IMR-90 (cell line): Measurements from ENCODE around the gene CCDC116. TPM values are rescaled to one million over a fixed set of nuclear protein-coding genes. Genes with fewer than 3 reads are reported as not detected.

Experiments used
- ATAC-seq: fragments of 200-7000 bp; cut with Tn5 transposase; 2 replicates; pipeline ENCODE4 v1.9.1; 2020; ENCODE audit warnings: low read depth, mild to moderate bottlenecking, moderate library complexity
- BruUV-seq: library from RNA; stranded (reverse); fragments of 400-500 nt; replicated peaks from 2 replicates; lab custom pipeline; 2021; lab: Mats Ljungman, UMichigan
- CTCF ChIA-PET: fragments of 300-600 bp; formaldehyde crosslinking; extraction: SDS; loops from one replicate; lab custom pipeline; 2021; ENCODE audit warnings: antibody characterized with exemption; lab: Yijun Ruan, JAX
- POLR2A ChIA-PET: fragments of 300-600 bp; sonication (Branson Sonifier 250); formaldehyde crosslinking; loops from one replicate; lab custom pipeline; 2022; ENCODE audit warnings: antibody characterized with exemption; ENCODE audit not compliant: unreplicated experiment; lab: Charles Lee
- DNase-seq: peaks from one replicate; pipeline ENCODE4 v3.0.0; 2013
- H2AFZ ChIP-seq: replicated peaks from 2 replicates; pipeline ENCODE3; 2013; ENCODE audit warnings: low read length, mild to moderate bottlenecking; ENCODE audit not compliant: poor library complexity
- H2AK5ac ChIP-seq: 2 replicates; pipeline ENCODE4 v1.6.1; 2013; ENCODE audit warnings: low read depth, low read length, inconsistent platforms
- H2AK9ac ChIP-seq: replicated peaks from 2 replicates; pipeline ENCODE3; 2013; ENCODE audit warnings: mild to moderate bottlenecking, low read depth, low read length, moderate library complexity; ENCODE audit not compliant: poor library complexity
- H2BK120ac ChIP-seq: 2 replicates; pipeline ENCODE4 v1.6.1; 2013; ENCODE audit warnings: low read depth, low read length, inconsistent platforms
- H2BK15ac ChIP-seq: 3 replicates; pipeline ENCODE4 v1.6.1; 2013; ENCODE audit warnings: low read depth, low read length, inconsistent platforms
- H2BK20ac ChIP-seq: 2 replicates; pipeline ENCODE4 v1.6.1; 2013; ENCODE audit warnings: low read depth, mild to moderate bottlenecking, inconsistent platforms, low read length, moderate library complexity
- H2BK5ac ChIP-seq: 2 replicates; pipeline ENCODE4 v1.6.1; 2013; ENCODE audit warnings: mild to moderate bottlenecking, low read depth, low read length, inconsistent platforms; ENCODE audit not compliant: poor library complexity, severe bottlenecking
- H3K14ac ChIP-seq: replicated peaks from 2 replicates; pipeline ENCODE4 v1.6.1; 2013; ENCODE audit warnings: low read depth, low read length, inconsistent platforms
- H3K18ac ChIP-seq: 2 replicates; pipeline ENCODE4 v1.6.1; 2013; ENCODE audit warnings: low read depth, low read length, control low read depth
- H3K23ac ChIP-seq: 2 replicates; pipeline ENCODE4 v1.6.1; 2013; ENCODE audit warnings: low read depth, low read length, inconsistent platforms
- H3K27ac ChIP-seq: 2 replicates; pipeline ENCODE4 v1.5.1; 2013; ENCODE audit warnings: mild to moderate bottlenecking, control low read depth, low read length; ENCODE audit not compliant: insufficient read depth
- H3K27me3 ChIP-seq: 2 replicates; pipeline ENCODE4 v1.6.1; 2013; ENCODE audit warnings: low read length; ENCODE audit not compliant: control insufficient read depth, insufficient read depth
- H3K36me3 ChIP-seq: 2 replicates; pipeline ENCODE4 v1.6.1; 2013; ENCODE audit warnings: low read length, mixed read lengths; ENCODE audit not compliant: control insufficient read depth, insufficient read depth
- H3K4ac ChIP-seq: 2 replicates; pipeline ENCODE4 v1.6.1; 2013; ENCODE audit warnings: low read depth, low read length, inconsistent platforms
- H3K4me1 ChIP-seq: 2 replicates; pipeline ENCODE4 v1.6.1; 2013; ENCODE audit warnings: low read length, mixed read lengths; ENCODE audit not compliant: control insufficient read depth, insufficient read depth
- H3K4me2 ChIP-seq: 2 replicates; pipeline ENCODE4 v1.6.1; 2013; ENCODE audit warnings: low read depth, mild to moderate bottlenecking, control low read depth, low read length, moderate library complexity
- H3K4me3 ChIP-seq: 2 replicates; pipeline ENCODE4 v1.5.1; 2013; ENCODE audit warnings: low read depth, mild to moderate bottlenecking, control low read depth, low read length, moderate library complexity; ENCODE audit not compliant: insufficient read depth
- H3K56ac ChIP-seq: 2 replicates; pipeline ENCODE4 v1.6.1; 2013; ENCODE audit warnings: low read length, inconsistent platforms; ENCODE audit not compliant: insufficient read depth; ENCODE audit errors: extremely low read depth
- H3K79me1 ChIP-seq, 2 experiments: 2 replicates each; pipeline ENCODE4 v1.6.1; 2013; ENCODE audit warnings: low read length in 2 of 2, inconsistent platforms in 1 of 2, low read depth in 1 of 2
- H3K9ac ChIP-seq: 2 replicates; pipeline ENCODE4 v1.6.1; 2013; ENCODE audit warnings: low read depth, low read length, control low read depth
- H3K9me1 ChIP-seq: 2 replicates; pipeline ENCODE4 v1.6.1; 2013; ENCODE audit warnings: low read length, inconsistent platforms; ENCODE audit not compliant: insufficient read depth
- H3K9me3 ChIP-seq: 2 replicates; pipeline ENCODE4 v1.6.1; 2013; ENCODE audit warnings: low read length; ENCODE audit not compliant: control insufficient read depth, insufficient read depth
- H4K20me1 ChIP-seq: 2 replicates; pipeline ENCODE4 v1.6.1; 2013; ENCODE audit warnings: low read length, inconsistent platforms; ENCODE audit not compliant: insufficient read depth
- H4K5ac ChIP-seq: 2 replicates; pipeline ENCODE4 v1.6.1; 2013; ENCODE audit warnings: mild to moderate bottlenecking, low read depth, low read length, control low read depth
- H4K8ac ChIP-seq, 2 experiments: 2 replicates each; pipeline ENCODE4 v1.6.1; 2013; ENCODE audit warnings: low read depth in 2 of 2, low read length in 2 of 2, control low read depth in 1 of 2, inconsistent platforms in 1 of 2
- H4K91ac ChIP-seq: 2 replicates; pipeline ENCODE4 v1.6.1; 2013; ENCODE audit warnings: low read depth, low read length, inconsistent platforms; ENCODE audit not compliant: insufficient read depth
- BHLHE40 ChIP-seq: fragments of 150-350 bp; IDR thresholded peaks from 2 replicates; pipeline ENCODE4 v1.6.1; 2016; ENCODE audit warnings: mild to moderate bottlenecking, low read depth, low read length
- CEBPB ChIP-seq: IDR thresholded peaks from 2 replicates; pipeline ENCODE4 v1.6.1; 2012; ENCODE audit warnings: low read depth, low read length, improper control_type of control experiment
- CHD1 ChIP-seq: IDR thresholded peaks from 2 replicates; pipeline ENCODE4 v1.6.1; 2012; ENCODE audit warnings: low read depth, low read length, improper control_type of control experiment
- CTCF ChIP-seq: conservative IDR thresholded peaks from 2 replicates; pipeline ENCODE4 v1.5.1; 2012; ENCODE audit warnings: mild to moderate bottlenecking, low read depth, low read length, improper control_type of control experiment
- ELK1 ChIP-seq: fragments of 150-350 bp; IDR thresholded peaks from 2 replicates; pipeline ENCODE4 v1.6.1; 2016; ENCODE audit warnings: low read depth, mild to moderate bottlenecking, low read length, moderate library complexity, borderline replicate concordance
- FOS ChIP-seq: fragments of 150-350 bp; IDR thresholded peaks from 2 replicates; pipeline ENCODE4 v1.6.1; 2016; ENCODE audit warnings: low read depth, low read length
- MAFK ChIP-seq: IDR thresholded peaks from 2 replicates; pipeline ENCODE4 v1.6.1; 2012; ENCODE audit warnings: low read depth, low read length, improper control_type of control experiment
- MAZ ChIP-seq: IDR thresholded peaks from 2 replicates; pipeline ENCODE4 v1.6.1; 2012; ENCODE audit warnings: low read depth, mild to moderate bottlenecking, low read length, improper control_type of control experiment, moderate library complexity, borderline replicate concordance
- MXI1 ChIP-seq: IDR thresholded peaks from 2 replicates; pipeline ENCODE4 v1.6.1; 2012; ENCODE audit warnings: low read depth, mild to moderate bottlenecking, low read length, moderate library complexity, borderline replicate concordance
- NFE2L2 ChIP-seq: fragments of 150-350 bp; IDR thresholded peaks from 2 replicates; pipeline ENCODE4 v1.6.1; 2016; ENCODE audit warnings: low read depth, mild to moderate bottlenecking, low read length
- POLR2A ChIP-seq: IDR thresholded peaks from 2 replicates; pipeline ENCODE4 v1.6.1; 2012; ENCODE audit warnings: mild to moderate bottlenecking, low read depth, low read length
- RAD21 ChIP-seq: IDR thresholded peaks from 2 replicates; pipeline ENCODE4 v1.6.1; 2012; ENCODE audit warnings: low read length, improper control_type of control experiment
- RCOR1 ChIP-seq: IDR thresholded peaks from 2 replicates; pipeline ENCODE4 v1.6.1; 2012; ENCODE audit warnings: mild to moderate bottlenecking, low read length, improper control_type of control experiment; ENCODE audit not compliant: insufficient replicate concordance
- RFX5 ChIP-seq: IDR thresholded peaks from 2 replicates; pipeline ENCODE4 v1.8.0; 2012; ENCODE audit warnings: low read depth, mild to moderate bottlenecking, low read length, moderate library complexity
- SMC3 ChIP-seq: fragments of 150-350 bp; IDR thresholded peaks from 2 replicates; pipeline ENCODE4 v1.6.1; 2016; ENCODE audit warnings: low read depth, mild to moderate bottlenecking, antibody characterized with exemption, low read length, moderate library complexity
- USF2 ChIP-seq: fragments of 150-350 bp; IDR thresholded peaks from 2 replicates; pipeline ENCODE4 v1.6.1; 2017; ENCODE audit warnings: mild to moderate bottlenecking, antibody characterized with exemption, low read length, low read depth
- WGBS, 2 experiments: methylation state at CpG; one replicate each; pipeline versions ENCODE4 v1.1.5 to v1.1.7; 2013; ENCODE audit warnings: missing lambda C conversion rate in 2 of 2; ENCODE audit not compliant: insufficient read length in 1 of 2; ENCODE audit errors: extremely low coverage in 2 of 2; 5-methylcytosine and 5-hydroxymethylcytosine counted together
- dilution Hi-C: fragments of 300-500 bp; cut with HindIII; formaldehyde crosslinking; loops from one replicate; pipeline ENCODE4 v1.14.3; 2018; ENCODE audit warnings: low sequenced_read_pairs; ENCODE audit not compliant: unreplicated experiment
- in situ Hi-C: fragments of 300-500 bp; cut with MboI; formaldehyde crosslinking; loops from 3 replicates; pipeline ENCODE4 v1.14.3; 2019; ENCODE audit warnings: low sequenced_read_pairs, inconsistent platforms, mixed read lengths
- intact Hi-C: fragments of 100-400 bp; cut with micrococcal nuclease; formaldehyde crosslinking; loops from 2 replicates; pipeline ENCODE4 v1.10.0; 2022
- polyA plus RNA-seq, 3 experiments: library from polyadenylated mRNA; depleted of rRNA; stranded (reverse); fragments of >200 nt; gene quantifications; 2 replicates each; pipeline ENCODE4 v1.2.3, GENCODE V29; 2012; ENCODE audit warnings: low replicate concordance in 1 of 3
- total RNA-seq: library from RNA; depleted of rRNA; stranded (reverse); fragments of >200 nt; gene quantifications from 2 replicates; pipeline ENCODE4 v1.2.3, GENCODE V29; 2012

CCDC116 gene
- total and polyA plus RNA-seq, 2 of the 4 experiments (the other 2 are of a cell fraction): under 0.01 to 0.27 TPM

- Histone ChIP-seq H2AFZ (no peak overlapping the region), H2AK5ac (no peak overlapping the region), H3K23ac (no peak overlapping the region), H3K4ac (no peak overlapping the region), H3K4me1 (peaks cover 2% of the 10 kb centered on the region), H3K9ac (no peak overlapping the region; the same call in 1 of the 2 replicates), H4K20me1 (no peaks in the 10 kb centered on the region; the same call in none of the 2 replicates), H3K9me3 (no peaks in the 10 kb centered on the region), H2AK9ac (no peak overlapping the region), H3K56ac (no peak overlapping the region), H3K27ac (no peak overlapping the region), H2BK15ac (no peak overlapping the region), H3K4me2 (peak overlapping the region; percentile 83), H4K8ac (peak overlapping the region in 1 of 2 experiments; percentile 24; a peak in 2 of 4 replicates), H2BK120ac (no peak overlapping the region), H4K91ac (no peak overlapping the region), H3K9me1 (peaks cover 7% of the 10 kb centered on the region), H3K36me3 (peaks cover 8% of the 10 kb centered on the region), H3K27me3 (no peaks in the 10 kb centered on the region), H2BK20ac (no peak overlapping the region), H4K5ac (peak overlapping the region; percentile 7; the same call in 1 of the 2 replicates), H3K14ac (no peak overlapping the region), H2BK5ac (no peak overlapping the region), H3K79me1 (peaks cover 23 to 39% of the 10 kb centered on the region in 2 experiments), H3K4me3 (peak overlapping the region; percentile 21), H3K18ac (no peak overlapping the region)
- dilution Hi-C loops (no loop called here), intact Hi-C loops (loop anchor here (5.0 kb wide), 1 partner anchor 271 kb away; no protein-coding TSS in a partner anchor), in situ Hi-C loops (no loop called here)
- POLR2A ChIA-PET: no interaction called here
- no peak for TF ChIP-seq MXI1
- TF ChIP-seq RCOR1: no peak
- TF ChIP-seq FOS: no peak
- TF ChIP-seq BHLHE40: no peak
- TF ChIP-seq CHD1: no peak
- TF ChIP-seq MAZ: no peak
- TF ChIP-seq SMC3: no peak
- TF ChIP-seq CTCF: no peak
- TF ChIP-seq RFX5: no peak
- no peak for TF ChIP-seq USF2
- TF ChIP-seq ELK1: no peak
- TF ChIP-seq CEBPB: no peak
- no peak for TF ChIP-seq MAFK
- no peak for TF ChIP-seq POLR2A
- no peak for TF ChIP-seq RAD21
- TF ChIP-seq NFE2L2: no peak
- DNase-seq (no peak), ATAC-seq (no peak)
- CTCF ChIA-PET: interaction anchor here (2.2 kb wide), 1 partner anchor 20 kb away, joined by 6 read pairs; no protein-coding TSS in a partner anchor
- 46% methylated on average over 12 of the region's 16 CpGs; no CpG with 5 or more reads in 1 of the 2 experiments for WGBS, 2 experiments
- BruUV-seq: no TSS peak
Measured at GRCh38 chr22:21666786-21667185, 34.2 kb downstream of the CCDC116 start.
